ENCODE results near the gene HK1.

DNA sequence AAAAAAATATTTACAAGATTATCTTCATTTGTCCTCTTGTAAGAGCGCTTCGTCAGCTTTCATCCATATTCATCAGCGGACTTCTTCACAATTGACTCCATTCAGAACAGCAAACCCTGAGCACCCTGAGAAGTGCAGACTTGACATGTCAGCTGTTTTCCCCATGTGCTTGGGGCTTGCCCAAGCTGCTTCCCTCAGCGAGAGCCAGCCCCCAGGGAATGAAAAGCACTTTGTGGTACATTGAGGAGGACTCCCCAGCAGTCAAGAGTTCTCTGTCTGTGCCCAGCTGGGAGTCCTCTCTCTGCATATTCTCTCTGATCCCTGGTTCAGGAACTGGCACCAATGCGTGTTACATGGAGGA is 35.5 kb upstream of the HK1 start:
- TF ChIP-seq, protein P1, sequence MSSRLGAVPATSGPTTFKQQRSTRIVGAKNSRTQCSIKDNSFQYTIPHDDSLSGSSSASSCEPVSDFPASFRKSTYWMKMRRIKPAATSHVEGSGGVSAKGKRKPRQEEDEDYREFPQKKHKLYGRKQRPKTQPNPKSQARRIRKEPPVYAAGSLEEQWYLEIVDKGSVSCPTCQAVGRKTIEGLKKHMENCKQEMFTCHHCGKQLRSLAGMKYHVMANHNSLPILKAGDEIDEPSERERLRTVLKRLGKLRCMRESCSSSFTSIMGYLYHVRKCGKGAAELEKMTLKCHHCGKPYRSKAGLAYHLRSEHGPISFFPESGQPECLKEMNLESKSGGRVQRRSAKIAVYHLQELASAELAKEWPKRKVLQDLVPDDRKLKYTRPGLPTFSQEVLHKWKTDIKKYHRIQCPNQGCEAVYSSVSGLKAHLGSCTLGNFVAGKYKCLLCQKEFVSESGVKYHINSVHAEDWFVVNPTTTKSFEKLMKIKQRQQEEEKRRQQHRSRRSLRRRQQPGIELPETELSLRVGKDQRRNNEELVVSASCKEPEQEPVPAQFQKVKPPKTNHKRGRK (CRISPR knock-in tag; IDR thresholded peaks at IDR 0.05; ENCODE audit: borderline replicate concordance) = no peak
- TF ChIP-seq ETV6 (CRISPR knock-in tag; IDR thresholded peaks at IDR 0.05) (no peak), ATF1 (CRISPR knock-in tag; IDR thresholded peaks at IDR 0.05) (no peak), CTCF (IDR thresholded peaks at IDR 0.05) (no peak)
